Peyer's patch (tissue), 4 donors: ENCODE data around the gene GALNS.

Experiments used
- CTCF ChIP-seq, 6 experiments: fragments of 450-650 bp in 4 of 6; fragments of 200-600 bp in 2 of 6; sonication (generic) in 1 of 6; IDR thresholded peaks; one replicate each; pipeline ENCODE4 v1.5.1; 2017 to 2019; ENCODE audit warnings: antibody characterized with exemption in 6 of 6, mild to moderate bottlenecking in 3 of 6, moderate library complexity in 1 of 6
- POLR2A ChIP-seq, 2 donors: fragments of 450-650 bp; IDR thresholded peaks; one replicate each; pipeline ENCODE4 v1.5.1; 2017; ENCODE audit warnings: antibody characterized with exemption in 2 of 2, mild to moderate bottlenecking in 2 of 2, moderate library complexity in 2 of 2

GRCh38 chr16:88856122-88856827 lies 472 bp downstream of the GALNS start:
- no peak for TF ChIP-seq CTCF (IDR thresholded peaks at IDR 0.05)
- TF ChIP-seq POLR2A (IDR thresholded peaks at IDR 0.05) = no peak
